GM21723 (cell line): ENCODE measurements around the gene F7.
"Not testable (repeated sequence)": the region's sequence is repeated elsewhere in the genome, so short reads cannot be mapped to it uniquely, and the experiment has no call there.

ENCODE experiments used
- ATAC-seq: cut with Tn5 transposase; IDR thresholded peaks from one replicate; pipeline ENCODE4 v1.9.1; 2021; ENCODE audit warnings: mild to moderate bottlenecking, moderate library complexity; ENCODE audit not compliant: unreplicated experiment

F7 gene

GRCh38 chr13:113070855-113071254 is 34.7 kb upstream of the F7 start:
- no peak for ATAC-seq

- ATAC-seq, result no peak
Observed at GRCh38 chr13:113072376-113072775, 33.2 kb upstream of the F7 start.

GRCh38 chr13:113073942-113074341 is 31.6 kb upstream of the F7 start:
- ATAC-seq, result no peak

GRCh38 chr13:113074401-113074800 is 31.2 kb upstream of the F7 start:
- ATAC-seq, result no peak

GRCh38 chr13:113074876-113075275 is 30.7 kb upstream of the F7 start:
- ATAC-seq, result no peak

GRCh38 chr13:113075711-113076110 is 29.9 kb upstream of the F7 start:
- ATAC-seq, result no peak

- no peak for ATAC-seq
Observed at GRCh38 chr13:113076681-113077401, 28.8 kb upstream of the F7 start.

- ATAC-seq, result no peak
Observed at GRCh38 chr13:113077566-113077952, 28.0 kb upstream of the F7 start.

GRCh38 chr13:113077953-113078901 is 27.4 kb upstream of the F7 start:
- no peak for ATAC-seq

GRCh38 chr13:113078902-113079780 is 26.4 kb upstream of the F7 start:
- no peak for ATAC-seq

GRCh38 chr13:113079781-113080080 is 25.9 kb upstream of the F7 start:
- ATAC-seq, result not testable (repeated sequence)

- no peak for ATAC-seq
Observed at GRCh38 chr13:113080361-113080831, 25.2 kb upstream of the F7 start.

GRCh38 chr13:113080901-113081521 is 24.6 kb upstream of the F7 start:
- no peak for ATAC-seq

- no peak for ATAC-seq
Observed at GRCh38 chr13:113082198-113083021, 23.2 kb upstream of the F7 start.

GRCh38 chr13:113083022-113083373 is 22.6 kb upstream of the F7 start:
- ATAC-seq, result no peak

- ATAC-seq, result no peak
Observed at GRCh38 chr13:113083402-113084061, 22.1 kb upstream of the F7 start.

- ATAC-seq, result no peak
Observed at GRCh38 chr13:113084094-113084942, 21.3 kb upstream of the F7 start.

- ATAC-seq, result no peak
Observed at GRCh38 chr13:113084943-113085540, 20.5 kb upstream of the F7 start.
